Measurements from ENCODE around the gene DUSP10. TPM values are rescaled to one million over a fixed set of nuclear protein-coding genes. Genes with fewer than 3 reads are reported as not detected.

DUSP10 gene
- total RNA-seq, 1 donor from 2014 or later = 5.0 TPM

DNA sequence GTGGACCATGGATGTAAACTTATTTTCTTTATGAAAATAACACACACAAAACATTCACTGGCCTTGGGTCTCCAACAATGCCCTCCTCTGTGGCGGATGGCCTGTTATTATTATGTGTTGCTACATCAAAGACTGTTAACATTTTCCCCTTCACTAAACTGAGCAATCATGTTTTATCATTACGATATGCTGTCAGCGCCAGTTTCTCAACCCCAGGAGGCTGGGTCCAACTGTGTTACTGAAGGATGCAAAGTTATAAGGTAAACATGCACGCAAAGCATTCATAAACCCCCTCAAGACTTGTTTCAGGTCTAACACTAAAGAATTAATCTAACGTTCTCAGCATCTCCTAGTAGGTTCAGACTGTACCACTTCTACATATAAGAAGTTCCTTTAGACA, 6.0 kb upstream of the DUSP10 start:
- TF ChIP-seq, protein P1, sequence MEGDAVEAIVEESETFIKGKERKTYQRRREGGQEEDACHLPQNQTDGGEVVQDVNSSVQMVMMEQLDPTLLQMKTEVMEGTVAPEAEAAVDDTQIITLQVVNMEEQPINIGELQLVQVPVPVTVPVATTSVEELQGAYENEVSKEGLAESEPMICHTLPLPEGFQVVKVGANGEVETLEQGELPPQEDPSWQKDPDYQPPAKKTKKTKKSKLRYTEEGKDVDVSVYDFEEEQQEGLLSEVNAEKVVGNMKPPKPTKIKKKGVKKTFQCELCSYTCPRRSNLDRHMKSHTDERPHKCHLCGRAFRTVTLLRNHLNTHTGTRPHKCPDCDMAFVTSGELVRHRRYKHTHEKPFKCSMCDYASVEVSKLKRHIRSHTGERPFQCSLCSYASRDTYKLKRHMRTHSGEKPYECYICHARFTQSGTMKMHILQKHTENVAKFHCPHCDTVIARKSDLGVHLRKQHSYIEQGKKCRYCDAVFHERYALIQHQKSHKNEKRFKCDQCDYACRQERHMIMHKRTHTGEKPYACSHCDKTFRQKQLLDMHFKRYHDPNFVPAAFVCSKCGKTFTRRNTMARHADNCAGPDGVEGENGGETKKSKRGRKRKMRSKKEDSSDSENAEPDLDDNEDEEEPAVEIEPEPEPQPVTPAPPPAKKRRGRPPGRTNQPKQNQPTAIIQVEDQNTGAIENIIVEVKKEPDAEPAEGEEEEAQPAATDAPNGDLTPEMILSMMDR (IDR thresholded peaks at IDR 0.05; ENCODE audit: unreplicated experiment) = no peak
- DNase-seq (ENCODE audit: low spot score) = no peak
- no peak overlapping the region for H3K27ac Mint-ChIP-seq (ENCODE audit: unreplicated experiment)
- no peak overlapping the region for H3K4me3 Mint-ChIP-seq (ENCODE audit: unreplicated experiment)
- peaks cover 22% of the 10 kb centered on the region for H3K4me1 Mint-ChIP-seq (ENCODE audit: unreplicated experiment)
- no peaks in the 10 kb centered on the region for H3K9me3 Mint-ChIP-seq (ENCODE audit: unreplicated experiment)
- no peaks in the 10 kb centered on the region for H3K36me3 Mint-ChIP-seq (ENCODE audit: low read depth, unreplicated experiment)
- peaks cover 6% of the 10 kb centered on the region for H3K27me3 Mint-ChIP-seq (ENCODE audit: unreplicated experiment)

DNA sequence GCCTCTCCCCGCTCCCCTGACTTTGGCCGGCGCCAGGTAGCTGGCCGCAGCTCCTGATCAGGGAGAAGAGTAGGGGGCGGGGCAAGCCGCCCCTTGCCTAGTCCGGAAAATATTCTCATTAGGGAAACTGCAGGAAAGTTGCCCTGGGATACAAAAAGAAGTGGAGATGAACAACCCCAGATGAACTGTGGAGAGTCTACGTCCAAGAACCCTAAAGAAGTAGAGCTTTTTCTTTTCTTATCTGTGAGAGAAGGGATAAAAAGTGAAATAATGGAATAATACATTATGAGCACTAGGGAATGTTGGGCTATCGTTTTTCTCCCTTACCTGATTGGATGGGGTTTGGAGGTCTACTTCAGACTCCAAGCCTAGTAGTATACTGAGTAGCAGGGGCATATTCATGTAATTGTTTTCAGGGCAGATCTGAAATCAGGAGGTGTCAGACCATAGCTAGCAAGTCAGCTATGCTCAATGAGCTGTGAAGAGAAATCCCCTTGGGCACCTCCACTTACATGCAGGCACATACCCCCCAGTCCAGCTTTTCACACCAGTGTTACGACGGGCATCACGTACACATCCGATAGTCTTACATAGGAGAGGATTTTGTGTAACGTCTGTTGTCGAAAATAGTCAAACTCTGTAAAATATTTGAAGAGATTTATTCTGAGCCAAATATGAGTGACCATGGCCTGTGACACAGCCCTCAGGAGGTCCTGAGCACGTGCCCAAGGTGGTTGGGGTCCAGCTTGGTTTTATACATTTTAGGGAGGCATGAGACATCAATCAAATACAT, 1.7 kb upstream of the DUSP10 start:
- H3K27ac Mint-ChIP-seq (ENCODE audit: unreplicated experiment) = peak overlapping the region; percentile 89
- H3K4me1 Mint-ChIP-seq (ENCODE audit: unreplicated experiment) = peaks cover 11% of the 10 kb centered on the region
- H3K27me3 Mint-ChIP-seq (ENCODE audit: unreplicated experiment) = peaks cover 10% of the 10 kb centered on the region
- no peaks in the 10 kb centered on the region for H3K9me3 Mint-ChIP-seq (ENCODE audit: unreplicated experiment)
- H3K4me3 Mint-ChIP-seq (ENCODE audit: unreplicated experiment) = peak overlapping the region; percentile 88
- TF ChIP-seq, protein P1 (IDR thresholded peaks at IDR 0.05; ENCODE audit: unreplicated experiment) = no peak
- no peak for DNase-seq (ENCODE audit: low spot score)
- H3K36me3 Mint-ChIP-seq (ENCODE audit: low read depth, unreplicated experiment) = no peaks in the 10 kb centered on the region

DNA sequence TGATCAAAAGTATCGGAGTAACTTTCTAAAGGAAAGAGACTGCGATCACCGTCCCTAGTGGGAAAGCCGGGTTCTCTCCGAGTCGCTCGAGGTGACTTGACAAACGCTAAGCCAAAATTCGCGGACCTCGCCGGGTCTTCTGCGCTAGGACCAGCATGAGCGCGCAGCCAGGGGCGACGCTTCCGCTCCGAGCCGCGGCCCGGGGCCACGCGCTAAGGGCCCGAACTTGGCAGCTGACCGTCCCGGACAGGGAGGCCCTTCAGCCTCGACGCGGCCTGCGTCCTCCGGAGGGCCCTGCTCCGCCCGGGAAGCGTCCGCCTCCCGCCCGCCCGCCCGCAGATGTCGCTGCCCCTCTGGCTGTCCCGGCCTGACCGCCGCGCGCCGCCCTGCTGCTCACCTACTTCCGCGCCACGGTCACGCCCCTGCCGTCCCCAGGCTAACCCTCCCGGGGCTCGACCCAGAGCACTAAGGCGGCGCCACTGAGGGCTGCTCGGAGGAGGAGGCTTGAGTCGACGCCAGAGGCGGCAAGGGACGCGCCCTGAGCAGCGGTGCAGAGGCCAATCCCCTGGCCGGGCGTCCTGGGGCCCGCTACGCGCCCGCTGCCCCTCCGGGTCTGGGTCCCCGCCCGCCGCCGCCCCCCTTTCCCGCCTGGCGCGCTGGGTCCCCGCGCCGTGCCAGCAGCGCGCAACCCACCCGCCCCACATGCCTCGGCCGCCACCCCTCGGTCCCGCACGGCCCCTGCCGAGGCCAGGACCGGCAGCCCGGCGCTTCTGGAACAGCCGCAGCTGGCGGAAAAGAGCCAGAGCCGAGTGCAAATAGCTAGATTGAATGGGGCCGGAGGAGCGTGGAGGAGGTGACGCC, 896 bp upstream of the DUSP10 start:
- peak; percentile 76 for DNase-seq (ENCODE audit: low spot score)
- no peaks in the 10 kb centered on the region for H3K9me3 Mint-ChIP-seq (ENCODE audit: unreplicated experiment)
- H3K4me1 Mint-ChIP-seq (ENCODE audit: unreplicated experiment) = peaks cover 11% of the 10 kb centered on the region
- peaks cover 10% of the 10 kb centered on the region for H3K27me3 Mint-ChIP-seq (ENCODE audit: unreplicated experiment)
- TF ChIP-seq, protein P1 (IDR thresholded peaks at IDR 0.05; ENCODE audit: unreplicated experiment) = peak; percentile 14
- peak overlapping the region; percentile 88 for H3K4me3 Mint-ChIP-seq (ENCODE audit: unreplicated experiment)
- no peaks in the 10 kb centered on the region for H3K36me3 Mint-ChIP-seq (ENCODE audit: low read depth, unreplicated experiment)
- H3K27ac Mint-ChIP-seq (ENCODE audit: unreplicated experiment) = peak overlapping the region; percentile 36

DNA sequence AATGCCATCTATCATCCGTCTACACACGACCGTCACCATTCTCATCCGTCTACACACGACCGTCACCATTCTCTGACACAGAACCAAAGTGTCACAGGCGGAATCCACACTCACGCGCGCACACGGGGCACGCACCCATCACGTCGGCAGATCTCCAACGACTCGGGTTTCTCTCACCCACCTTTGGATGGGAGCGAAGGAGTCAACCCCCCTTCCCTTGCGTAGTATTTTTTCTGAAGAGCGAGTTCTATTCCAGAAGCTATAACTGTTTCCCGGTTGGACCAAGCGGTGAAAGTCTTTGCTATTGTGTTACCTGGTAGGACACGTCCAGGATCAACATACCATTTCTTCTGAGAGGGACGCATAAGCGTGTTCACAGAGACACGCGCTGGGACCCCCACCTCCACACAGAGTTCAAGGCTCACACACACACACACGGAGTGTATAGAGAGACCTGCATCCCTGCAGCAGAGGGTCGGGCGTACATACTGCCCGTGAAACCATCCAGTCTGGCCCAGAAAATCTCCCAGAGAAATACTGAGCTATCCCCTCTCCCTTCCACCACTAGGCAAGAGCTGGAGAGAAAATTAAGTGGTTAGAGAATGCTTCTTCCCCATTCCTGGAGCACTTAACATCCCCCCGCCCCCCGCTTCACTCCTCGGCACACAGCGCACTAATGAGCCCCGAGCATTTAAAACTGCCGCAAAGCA, 741 bp downstream of the DUSP10 start:
- no peaks in the 10 kb centered on the region for H3K9me3 Mint-ChIP-seq (ENCODE audit: unreplicated experiment)
- peaks cover 11% of the 10 kb centered on the region for H3K4me1 Mint-ChIP-seq (ENCODE audit: unreplicated experiment)
- no peak overlapping the region for H3K4me3 Mint-ChIP-seq (ENCODE audit: unreplicated experiment)
- TF ChIP-seq, protein P1 (IDR thresholded peaks at IDR 0.05; ENCODE audit: unreplicated experiment) = no peak
- H3K27me3 Mint-ChIP-seq (ENCODE audit: unreplicated experiment) = peaks cover 10% of the 10 kb centered on the region
- H3K27ac Mint-ChIP-seq (ENCODE audit: unreplicated experiment) = no peak overlapping the region
- peak; percentile 17 for DNase-seq (ENCODE audit: low spot score)
- H3K36me3 Mint-ChIP-seq (ENCODE audit: low read depth, unreplicated experiment) = no peaks in the 10 kb centered on the region

Measured in endothelial cell (in vitro differentiated cells).